AML-193 (cell line): Measurements from ENCODE around the gene LAMTOR4.

Experiments used
- DNase-seq, 2 experiments: peaks; one replicate each; lab custom pipeline; 2025; lab: John Stamatoyannopoulos, UW

The LAMTOR4 gene

DNA sequence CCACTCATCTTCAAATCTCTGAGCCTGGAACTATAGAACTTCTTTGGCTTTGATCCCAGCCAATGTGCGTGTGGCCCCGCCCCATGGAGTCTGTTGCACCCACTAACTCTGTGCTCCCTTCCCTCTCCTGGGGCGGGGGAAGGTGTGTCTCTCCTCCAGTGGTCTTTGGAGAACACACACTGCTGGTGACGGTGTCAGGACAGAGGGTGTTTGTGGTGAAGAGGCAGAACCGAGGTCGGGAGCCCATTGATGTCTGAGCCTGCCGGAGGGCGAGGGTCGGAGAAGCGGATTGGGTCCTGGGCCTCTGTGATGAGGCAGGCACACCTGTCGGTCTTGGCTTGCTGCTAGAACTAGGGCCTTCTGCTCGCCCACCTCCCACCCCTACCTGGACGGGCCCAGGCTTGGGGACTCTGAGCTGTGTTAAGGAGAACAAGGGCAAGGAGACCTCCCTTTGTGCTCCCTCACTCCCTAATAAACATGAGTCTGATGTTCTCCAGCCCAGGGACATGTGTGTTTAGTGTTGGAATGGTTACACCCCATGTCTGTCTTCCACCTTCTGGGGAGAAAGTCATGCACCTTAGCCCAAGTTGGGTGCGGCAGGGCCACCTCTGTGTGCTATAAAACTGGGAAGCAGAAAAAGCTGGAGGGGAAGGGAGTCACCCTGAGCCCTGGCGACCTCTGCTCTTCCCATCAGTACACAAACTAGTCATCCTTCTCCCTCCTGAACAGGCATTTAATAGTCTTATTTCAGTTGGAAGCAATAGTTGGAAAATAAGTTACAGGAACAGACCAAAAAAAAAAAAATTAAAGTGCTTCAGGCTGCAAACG lies 5.2 kb downstream of the LAMTOR4 start:
- DNase-seq, result no peak

DNA sequence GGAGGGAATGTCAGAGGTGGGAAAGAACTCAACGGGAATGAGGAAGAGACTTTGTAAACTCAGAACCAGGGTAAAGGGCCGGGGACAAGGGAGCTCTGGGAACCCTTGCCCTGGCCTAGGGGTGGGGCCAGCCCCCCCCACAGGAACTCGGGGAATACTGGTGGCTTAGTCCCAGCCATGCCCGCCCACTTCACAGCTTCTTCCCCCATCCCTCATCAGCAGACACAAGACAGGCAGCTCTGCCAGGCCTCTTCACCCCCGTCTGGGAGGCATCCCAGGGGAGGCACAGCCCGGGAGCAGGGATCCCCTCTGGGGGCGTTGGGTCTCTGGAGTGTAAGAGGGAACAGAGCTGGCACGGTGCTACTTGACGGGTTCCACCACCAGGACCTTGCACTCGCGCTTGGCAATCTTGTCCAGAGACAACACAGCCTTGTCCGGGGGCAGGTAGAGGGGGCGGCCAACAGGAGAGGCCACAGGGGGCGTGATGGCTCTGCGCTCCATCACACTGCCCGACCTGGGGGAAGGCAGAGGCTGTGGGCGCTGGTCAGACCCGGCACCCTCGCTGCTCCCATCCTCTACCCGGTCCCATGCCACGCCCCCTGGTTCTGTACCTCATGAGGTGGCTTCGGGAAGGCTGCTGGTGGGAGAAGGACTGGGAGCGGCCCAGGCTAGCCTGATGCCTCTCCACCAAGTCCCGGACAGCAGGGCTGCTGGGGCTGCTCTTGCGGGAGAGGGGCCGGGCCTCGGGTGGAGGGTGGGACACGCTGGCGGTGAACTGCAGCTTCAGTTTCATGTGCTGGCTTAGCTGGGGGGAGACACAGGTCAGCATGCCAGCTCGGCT lies 6.2 kb downstream of the LAMTOR4 start:
- no peak for DNase-seq

DNA sequence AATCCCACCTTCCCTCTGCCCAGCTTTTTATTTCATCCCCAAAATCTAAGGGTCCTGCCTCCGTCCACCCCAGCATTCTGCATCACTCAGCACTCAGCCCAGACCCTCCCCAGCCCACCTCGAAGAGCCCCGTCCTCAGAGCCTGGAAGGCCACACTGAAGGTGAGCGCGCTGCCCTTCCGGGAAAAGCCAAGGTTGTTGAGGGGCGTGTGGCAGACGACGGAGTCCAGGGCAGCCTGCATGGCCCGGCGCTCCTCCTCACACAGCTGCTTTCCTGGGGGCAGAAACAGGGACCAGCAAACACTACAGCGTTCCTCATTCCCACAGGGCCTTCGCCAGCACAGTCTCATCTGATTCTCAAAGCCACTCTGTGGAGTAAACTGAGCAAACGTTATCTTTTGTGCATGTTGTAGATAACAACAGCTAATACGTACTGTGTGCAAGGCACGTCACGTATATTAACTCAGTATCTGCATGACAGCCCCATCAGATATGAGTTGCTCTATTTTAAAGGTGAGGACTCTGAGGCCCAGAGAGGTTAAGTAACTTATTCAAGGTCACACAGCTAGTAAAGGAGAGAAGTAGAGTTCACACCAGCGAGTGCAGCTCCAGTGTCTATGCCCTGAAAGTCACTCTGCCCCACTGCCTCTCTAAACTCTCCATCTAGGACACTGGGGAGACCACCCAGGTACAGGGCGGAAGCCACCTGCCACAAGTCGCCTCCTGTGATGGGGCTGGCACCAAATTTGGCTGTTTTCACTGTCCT lies 7.0 kb downstream of the LAMTOR4 start:
- no peak for DNase-seq

DNA sequence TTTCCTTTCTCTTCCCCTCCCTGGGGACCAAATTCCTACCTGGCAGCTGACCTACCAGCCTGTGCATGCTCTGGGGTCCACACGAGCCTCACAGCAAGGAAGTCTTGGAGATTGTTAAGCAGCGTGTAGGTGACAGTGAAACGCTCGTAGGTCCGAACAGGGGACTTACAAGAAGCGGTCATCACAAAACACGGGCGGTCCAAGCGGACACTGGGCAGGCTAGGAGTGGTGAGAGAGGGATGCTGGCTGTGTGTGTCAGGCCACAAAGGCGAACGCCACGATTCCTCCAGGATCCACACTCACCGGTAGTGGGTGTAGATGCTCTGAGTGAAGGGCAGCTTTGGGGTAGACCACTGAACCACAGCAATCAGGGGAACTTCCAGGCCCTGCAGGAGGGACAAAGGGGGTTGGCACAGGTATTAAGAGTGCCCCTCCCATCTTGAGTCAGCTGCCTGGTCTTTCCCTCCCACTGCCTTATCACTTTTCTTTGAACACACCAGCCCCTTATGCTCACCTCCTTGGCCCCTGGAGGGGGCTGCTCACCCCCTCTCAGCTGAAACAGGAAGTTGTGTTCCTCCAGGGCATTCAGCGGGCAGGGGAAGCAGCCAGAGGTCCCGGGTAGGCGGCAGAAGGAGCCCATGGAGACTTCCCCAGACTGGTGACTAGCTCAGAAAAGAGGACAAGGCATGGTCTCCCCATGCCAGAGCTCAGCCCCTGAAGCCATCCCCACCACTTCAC lies 7.8 kb downstream of the LAMTOR4 start:
- no peak for DNase-seq

DNA sequence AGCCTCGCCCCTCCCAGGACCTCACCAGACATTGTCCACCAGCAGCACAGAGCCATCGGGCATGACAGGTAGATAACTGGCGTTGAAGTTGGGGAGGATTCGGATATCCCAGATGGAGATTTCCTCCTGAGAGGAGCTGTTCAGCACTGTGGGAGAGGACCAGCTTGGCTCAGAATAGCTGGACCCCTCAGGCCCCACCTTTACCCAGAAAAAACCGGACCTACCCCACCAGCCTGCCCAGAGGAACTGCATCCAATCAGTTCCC lies 8.3 kb downstream of the LAMTOR4 start:
- no peak for DNase-seq

DNA sequence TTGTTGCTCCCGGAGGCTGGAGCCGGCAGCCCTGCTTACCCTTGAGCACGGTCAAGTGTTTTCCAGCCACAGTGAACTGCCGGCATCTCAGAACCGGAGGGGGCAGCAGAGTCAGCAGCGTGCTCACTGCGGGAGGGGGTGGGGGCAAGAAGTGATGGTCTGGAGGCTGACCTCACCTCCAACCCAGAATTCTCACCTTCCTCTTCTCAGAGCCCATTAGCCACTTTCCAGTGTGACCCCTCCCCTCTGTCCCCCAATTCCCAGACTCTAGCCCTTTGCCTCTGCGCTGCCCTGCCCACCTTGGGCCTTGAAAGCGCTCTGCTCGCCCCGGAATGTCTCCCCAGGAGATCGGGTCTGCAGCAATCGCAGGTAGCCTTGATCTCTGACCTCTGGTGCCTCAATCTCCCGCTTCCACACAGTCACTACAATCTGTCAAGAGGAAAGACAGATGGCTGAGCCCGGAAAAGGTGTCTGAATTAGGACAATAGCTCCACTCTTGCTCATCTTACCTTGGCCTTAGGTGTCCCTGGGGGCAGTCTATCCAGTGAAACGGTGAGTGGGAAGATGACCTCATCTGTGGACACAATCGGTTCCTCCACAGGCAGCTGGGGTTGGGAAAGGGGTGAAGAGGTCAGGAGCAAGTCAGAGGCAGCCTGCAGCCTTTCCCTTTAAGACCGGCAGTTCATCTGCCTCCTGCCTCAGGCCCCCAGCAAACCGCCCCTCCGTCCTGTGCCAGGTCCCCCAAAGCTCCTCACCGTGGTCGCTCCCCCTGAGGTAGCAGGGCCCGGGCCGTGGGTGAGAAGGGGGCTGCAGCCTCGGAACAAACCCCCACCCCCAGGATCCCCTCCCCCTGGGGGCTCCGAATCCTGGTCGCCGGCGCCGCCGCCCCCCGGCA lies 8.9 kb downstream of the LAMTOR4 start:
- no peak for DNase-seq

DNA sequence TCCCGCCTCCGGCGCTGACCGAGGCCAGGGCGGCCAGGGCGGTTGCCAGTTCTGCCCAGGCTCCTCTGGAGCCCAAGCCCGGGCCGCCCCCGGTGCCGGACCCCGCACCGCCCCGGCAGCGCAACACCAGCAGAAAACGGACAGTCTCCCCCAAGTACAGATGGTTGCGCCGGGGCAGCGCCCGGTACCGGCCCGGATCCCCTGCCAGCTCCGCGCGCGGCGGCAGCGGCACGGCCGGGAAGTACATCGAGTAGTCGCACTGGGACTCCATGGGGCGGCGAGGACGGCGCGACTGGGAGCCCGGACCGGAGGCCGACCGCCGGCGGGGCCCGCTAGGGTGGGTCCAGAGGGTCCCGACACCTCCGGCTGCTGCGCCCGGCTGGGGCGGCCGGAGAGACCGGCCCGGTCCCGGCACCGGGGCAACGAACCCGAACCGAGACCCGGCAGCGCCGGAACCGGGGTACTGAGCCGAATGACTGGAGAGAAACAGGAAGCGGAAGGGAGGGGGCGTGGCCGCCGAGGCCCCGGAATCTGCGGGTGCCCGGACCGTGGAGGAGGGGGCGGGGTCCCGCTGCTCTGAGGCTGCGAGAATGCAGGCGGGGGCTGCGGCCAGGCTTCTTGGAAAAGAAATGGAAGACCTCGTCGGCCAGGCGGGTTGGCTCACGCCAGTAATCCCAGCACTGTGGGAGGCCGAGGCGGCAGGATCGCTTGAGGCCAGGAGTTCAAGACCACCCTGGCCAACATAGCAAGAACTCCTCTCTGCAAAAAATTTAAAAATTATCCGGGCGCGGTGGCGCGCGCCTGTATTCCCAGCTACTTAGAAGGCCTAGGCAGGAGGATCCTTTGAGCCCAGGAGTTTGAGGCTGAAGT lies 9.7 kb downstream of the LAMTOR4 start, which contains the start of gene TRAPPC14:
TRAPPC14 (minus strand) TSS at position 495 of the 870 bp plus-strand sequence; CDS start at position 271, 224 bp downstream.
- peak; percentile 65 for DNase-seq

DNA sequence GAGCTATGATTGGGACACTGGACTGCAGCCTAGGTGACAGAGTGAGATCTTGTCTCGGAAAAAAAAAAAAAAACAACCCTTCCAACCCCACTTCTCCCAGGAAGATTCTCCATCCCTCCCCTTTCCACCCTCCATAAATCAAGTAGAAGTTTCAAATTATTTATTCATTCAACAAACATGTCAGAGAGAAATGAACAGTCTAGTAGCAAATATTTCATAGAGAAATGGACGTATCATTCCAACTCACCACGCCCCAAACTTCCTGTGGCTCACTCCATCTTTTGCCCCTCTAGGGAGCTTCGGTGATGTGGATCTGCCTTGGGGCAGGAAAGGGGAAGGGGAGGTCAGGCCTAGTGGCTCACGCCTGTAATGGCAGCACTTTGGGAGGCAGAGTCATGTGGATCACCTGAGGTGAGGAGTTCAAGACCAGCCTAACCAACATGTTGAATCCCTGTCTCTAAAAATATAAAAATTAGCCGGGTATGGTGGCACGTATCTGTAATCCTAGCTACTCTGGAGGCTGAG lies 10.4 kb downstream of the LAMTOR4 start:
- no peak for DNase-seq

DNA sequence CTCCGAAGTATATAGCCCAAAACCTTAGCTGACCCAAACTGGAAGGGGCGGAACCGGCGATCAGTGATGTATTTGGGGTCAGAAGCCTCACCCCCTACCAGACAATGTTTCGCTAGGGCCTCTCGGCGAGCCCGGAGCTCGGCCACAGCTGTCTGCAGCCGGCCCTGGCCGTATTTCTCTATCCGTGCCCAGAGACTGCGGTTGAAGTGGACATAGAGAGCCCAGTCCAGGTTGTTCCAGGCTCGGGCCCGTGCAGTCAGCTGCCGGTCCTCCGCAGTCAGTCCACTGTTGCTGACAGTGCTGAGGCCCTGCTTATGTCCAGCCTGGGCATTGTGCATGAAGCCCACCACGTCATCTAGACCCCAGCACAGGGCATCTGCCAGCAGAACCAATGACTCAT lies 11.3 kb downstream of the LAMTOR4 start:
- no peak for DNase-seq

DNA sequence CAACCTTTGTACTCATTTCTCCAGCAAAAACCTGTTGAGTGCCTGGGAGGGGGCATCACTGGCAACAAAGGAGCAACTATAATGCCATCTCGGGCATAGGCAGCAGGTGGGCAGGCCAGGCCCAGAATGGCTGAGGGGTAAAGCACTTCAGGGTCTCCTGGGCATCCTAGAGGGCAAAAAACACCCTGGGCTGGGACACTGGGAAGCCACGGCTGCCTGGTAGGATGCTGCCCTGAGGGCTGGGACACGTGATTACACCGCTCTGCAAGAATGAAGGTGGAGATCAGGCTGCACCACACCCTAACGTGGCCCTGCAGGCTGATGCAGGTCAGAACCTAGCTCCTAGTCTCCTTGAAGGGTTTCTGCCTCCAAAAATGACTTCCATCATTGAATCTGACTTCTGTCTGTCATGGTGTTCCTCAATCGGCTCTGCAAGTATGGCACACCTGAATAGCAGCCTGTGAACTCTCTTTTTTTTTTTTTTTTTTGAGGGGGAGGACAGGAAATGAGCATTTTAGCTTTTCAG lies 14.4 kb downstream of the LAMTOR4 start:
- DNase-seq, result no peak

DNA sequence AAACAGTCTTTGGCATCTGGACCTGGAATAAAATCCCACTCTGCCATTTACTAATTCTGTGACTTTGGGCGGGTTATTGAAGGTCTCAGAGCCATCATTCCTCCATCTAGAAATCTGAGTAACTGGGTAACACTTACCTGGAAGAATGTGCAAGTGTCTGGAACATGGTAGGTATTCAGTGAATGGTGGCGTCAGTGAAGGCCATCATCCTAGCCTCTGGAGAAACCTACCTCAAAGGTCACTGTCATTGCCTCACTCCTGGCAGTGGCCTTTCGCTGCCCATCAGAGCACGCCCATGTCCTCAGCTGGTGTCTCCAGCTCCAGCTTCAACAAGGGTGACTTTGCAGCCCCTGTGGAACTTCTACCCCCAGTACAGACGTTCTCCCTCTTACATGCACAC lies 15.2 kb downstream of the LAMTOR4 start:
- DNase-seq, result no peak

DNA sequence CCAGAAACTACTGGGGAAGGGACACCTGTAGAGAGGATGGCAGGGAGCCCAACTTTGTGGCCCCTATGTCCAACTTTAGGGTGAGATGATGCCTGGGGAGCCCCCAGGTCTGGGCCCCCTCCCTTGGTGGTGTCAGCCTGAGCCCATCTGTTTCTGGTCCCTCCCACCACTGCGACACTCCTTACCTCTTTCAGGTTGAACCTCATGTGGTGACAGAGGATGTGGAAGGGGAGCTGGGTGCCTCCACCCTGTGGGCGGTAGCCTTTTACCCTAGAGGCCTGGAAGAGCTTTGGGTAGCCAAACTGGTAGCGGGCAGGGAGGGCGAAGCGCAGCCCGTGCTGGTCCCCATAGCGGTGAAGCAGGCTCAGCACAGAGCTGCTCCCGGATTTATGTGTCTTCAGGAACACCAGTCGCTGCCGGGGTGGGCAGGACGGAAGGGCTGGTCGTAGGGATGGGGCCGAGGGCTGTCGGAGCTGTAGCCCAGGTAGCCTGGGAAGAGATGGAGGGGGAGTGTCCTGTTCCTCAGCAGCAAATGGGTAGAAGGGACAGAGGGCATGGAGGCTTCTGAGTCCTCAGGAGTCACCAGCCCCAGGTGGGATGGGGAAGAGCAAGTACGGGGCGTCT lies 17.7 kb downstream of the LAMTOR4 start:
- no peak for DNase-seq

DNA sequence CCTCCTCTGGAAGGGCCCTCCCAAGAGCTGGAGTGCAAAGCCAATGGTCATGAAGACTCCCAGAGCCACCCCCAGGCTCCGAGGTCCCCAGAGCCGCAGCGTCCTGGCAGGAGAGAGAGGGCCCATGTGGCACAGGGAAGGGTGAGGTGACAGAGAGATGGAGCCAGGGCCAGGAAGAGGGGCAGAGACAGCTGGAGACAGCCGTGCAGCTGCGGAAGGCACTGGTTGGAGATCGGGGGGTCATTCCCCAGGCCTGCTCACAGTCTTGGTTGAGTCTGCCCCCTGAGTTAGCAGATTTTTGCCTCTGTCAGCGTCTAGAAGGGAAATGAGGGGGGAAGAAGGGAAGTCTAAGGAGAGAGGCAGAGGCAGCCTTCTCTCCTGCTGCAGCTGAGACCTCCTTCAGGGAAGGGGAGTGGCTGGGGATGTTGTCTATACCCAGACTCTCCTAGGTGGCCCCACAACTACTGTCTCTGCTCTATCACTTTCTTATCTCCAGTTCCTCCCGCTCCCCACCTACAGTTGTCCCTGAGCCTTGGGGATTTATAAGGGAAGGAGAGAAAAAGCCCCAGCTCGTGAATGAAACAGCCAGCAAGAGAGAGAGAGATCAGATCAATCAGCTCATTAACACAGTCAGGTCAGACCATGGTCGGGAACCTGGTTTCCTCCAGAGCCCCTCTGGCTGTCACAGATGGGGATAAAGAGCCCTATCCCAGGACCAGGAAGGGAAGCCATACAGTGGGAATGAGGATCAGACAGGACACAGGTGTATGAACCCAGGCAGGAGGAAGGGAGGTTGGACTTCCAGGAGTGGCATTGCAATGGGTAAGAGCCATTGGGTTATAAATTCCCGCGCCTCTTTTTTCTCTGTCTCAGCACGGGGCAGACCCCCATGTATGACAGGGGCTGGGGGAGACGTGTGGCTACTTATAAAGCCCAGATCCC lies 18.5 kb downstream of the LAMTOR4 start:
- DNase-seq, result no peak

DNA sequence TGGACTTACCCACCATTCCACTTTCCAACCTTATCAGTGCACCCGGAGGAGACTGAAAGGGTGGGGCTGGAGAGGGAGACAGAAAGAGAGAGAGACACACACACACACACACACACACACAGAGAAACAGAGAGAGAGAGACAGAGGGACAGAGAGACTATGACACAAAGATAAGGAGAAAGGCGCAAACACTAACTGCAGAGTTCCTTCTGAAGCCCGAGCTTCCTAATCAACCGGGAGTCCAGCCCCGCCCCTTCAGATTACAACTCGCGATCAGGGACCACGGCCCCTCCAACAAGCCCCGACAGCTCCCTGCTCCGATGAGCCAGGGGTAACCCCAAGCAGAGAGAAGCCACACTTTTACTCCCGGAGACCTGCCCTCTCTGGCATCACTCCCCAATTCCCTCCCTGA lies 19.2 kb downstream of the LAMTOR4 start:
- DNase-seq, result no peak

DNA sequence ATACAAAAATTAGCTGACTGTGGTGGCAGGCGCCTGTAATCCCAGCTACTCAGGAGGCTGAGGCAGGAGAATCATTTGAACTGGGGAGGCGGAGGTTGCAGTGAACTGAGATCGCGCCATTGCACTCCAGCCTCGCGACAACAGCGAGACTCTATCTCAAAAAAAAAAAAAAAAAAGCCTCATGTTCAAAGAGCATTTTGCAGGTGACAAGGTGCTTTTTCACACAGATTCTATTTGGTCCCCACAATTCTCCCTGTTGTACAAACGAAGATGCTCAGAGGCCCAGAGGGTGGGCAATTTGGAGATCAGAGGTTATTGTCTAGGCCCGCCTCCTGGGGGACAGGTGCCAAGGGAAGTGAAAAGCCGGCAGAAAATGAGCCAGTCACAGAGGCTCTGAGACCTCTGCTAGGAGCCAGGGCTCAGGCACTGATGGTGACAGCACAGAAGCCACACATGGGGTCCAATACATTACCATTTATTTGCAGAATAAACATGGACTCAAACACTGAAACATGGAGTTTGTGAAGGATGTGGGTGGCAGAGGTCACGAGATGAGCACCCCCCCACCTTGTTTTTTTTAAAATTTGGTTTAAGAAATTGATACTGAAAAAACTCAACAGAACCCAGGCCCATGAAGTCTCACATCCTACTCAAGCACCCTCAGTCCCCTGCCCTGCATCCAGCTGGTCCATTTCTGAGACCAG lies 20.6 kb downstream of the LAMTOR4 start:
- DNase-seq, result no peak

DNA sequence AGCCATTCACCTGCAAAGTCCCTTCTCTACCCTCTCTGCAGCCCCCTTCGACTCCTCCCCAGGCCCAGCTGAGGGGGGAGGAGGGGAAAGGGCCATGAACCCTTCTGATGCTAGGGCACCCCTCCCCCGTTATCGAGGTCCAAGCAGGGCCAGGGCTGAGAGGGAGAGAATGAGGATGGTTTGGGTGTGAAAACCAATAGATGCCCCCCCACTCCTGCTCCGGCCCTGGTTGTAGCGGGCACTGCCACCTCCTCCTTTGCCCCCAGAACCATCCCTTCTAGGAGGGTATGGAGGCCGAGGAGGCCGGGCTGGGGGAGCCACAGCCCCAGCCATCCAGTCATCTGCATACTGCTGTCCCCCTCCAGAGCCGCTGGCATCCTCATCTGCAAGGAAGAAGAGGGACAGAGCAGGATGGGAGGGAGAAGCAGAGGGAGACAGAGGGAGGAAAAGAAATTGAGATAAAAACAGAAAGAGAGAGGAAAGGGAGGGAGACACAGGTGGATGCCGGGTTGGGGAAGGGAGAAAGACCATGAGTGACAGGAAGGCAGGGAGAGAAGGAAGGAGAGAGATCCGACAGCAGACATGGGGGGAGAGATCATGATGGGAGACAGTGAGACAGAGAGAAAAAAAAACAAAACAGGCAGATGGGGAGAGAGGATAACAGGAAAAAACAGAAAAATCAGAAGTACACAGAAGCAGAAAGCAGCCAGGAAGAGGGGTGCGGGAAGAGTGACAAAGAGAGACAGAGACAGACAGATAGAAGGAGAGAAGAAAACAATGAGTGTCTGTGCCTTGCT lies 21.6 kb downstream of the LAMTOR4 start:
- no peak for DNase-seq
